CD4-positive, alpha-beta T cell treated with Interleukin-17A for 1 hour (primary cell): Measurements from ENCODE around the gene SRGAP3.

Experiments
- DNase-seq: peaks from one replicate; pipeline ENCODE4 v3.0.0-alpha.2; 2020

SRGAP3 gene

GRCh38 chr3:9198899-9199335 is 50.5 kb downstream of the SRGAP3 start:
- no peak for DNase-seq

- no peak for DNase-seq
Measured at GRCh38 chr3:9198261-9198660, 51.2 kb downstream of the SRGAP3 start.

DNA sequence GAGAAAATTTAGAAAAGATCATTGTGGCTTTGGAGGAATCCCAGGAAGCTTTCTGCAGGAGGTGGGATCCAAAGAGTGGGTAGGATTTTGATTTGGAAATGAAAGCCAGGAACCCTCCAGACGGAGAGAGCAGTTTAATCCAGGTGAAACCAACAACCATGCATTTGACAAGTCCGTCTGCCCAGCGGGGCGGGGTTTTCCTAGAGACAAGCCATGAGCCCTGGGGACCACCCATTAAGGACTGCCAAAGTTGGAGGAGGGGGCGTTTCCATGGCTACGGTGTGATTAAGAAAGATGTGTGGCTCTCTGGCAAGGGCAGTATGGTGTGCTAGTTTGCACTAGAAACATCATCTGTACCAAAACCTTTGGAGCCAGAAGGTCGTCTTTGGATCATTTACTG is 53.4 kb downstream of the SRGAP3 start:
- no peak for DNase-seq

DNA sequence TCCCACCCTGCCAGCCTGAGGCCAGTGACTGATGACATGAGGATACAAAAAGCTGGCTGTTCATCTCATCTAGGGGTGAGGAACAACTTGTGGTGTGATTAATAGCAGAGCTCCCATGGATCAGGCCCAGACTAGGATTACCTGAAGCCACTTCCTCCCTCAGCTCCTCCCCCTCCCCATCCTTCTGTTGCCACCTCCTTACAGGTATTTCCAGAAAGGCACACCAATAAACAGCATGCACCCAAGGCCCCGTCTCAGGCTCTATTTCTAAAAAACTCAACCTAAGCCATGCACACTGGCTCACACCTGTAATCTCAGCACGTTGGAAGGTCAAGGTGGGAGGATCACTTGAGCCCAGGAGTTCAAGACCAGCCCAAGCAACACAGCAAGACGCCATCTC is 54.1 kb downstream of the SRGAP3 start:
- no peak for DNase-seq

DNA sequence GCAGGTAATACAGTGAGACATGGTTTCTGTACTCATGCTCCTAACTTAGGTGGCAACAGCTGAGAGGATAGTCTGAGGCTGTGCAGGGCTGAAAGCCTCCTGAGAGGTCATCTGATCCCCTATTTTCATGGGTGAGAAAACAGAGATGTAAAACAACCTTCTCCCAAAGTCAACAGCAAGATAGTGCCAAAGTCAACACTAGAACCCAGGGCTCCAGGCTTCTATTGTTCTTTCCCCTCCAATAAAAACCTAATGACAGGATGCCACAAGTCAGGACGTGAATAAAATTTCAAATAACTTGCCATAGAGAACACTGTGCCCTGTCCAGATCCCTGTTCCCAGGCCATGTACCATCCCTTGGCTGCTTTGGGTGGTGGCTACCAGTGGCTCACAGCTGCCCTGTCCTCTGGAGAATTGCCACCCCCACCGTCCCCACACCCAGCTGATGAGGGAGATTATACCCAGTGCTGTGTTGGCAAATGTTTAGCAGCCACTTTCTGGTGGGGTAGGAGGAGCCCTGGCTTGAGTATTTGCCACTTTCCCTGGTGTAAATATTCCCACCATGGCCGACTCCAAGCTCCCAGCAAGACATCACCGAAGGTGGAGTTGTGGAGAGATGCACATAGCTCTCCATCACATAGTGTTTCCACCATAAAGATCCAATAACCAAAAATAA is 54.8 kb downstream of the SRGAP3 start:
- DNase-seq, result no peak

DNA sequence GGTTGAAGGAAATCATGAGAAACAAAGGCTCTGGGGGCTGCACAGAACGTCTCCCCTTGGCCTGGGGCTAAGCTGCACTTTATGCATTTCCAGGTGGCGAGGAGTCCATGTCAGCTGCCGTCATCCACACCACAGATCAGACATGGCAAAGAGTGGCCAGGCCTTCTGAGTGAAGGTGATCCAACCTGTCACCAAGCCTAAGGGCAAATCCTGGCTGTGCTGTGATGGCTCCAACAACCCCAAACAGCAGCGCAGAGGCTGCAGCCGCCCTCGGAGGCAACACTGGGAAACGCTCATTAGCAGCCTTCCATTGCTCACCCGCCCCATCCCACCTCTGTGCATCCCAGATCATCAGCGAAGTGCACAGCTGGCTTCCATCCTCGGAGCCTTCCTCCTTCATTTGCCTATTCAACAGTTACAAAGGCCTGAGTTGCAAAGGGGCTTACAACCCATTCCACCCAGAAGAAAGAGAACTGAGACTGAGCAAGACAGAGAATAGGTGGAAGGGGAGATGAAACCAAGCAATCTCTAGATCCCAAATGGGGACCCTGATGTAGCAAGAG is 55.7 kb downstream of the SRGAP3 start:
- no peak for DNase-seq

DNA sequence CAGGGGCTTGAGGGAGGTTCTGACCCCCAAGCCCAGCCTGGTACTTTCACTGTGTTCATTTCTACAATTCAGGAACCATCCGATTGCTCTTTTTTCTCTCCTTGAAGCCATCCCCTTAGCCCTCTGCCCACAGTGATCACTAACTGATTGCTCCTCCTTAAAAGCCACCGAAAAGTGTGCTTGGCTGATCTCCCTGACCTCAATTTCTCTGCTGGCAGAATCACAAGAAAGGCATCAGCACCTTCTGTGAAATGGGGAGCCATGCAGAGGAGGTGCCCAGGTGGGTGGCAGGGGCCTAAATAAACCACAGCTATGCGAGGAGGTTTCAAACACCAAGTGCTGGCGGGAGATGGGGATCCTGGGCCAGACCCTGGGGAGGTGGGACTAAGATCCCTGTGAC is 56.2 kb downstream of the SRGAP3 start:
- no peak for DNase-seq

GRCh38 chr3:9192248-9193025 is 57.0 kb downstream of the SRGAP3 start:
- DNase-seq, result no peak

GRCh38 chr3:9190276-9190675 is 59.2 kb downstream of the SRGAP3 start:
- DNase-seq, result no peak

- no peak for DNase-seq
Measured at GRCh38 chr3:9188583-9188982, 60.9 kb downstream of the SRGAP3 start.

DNA sequence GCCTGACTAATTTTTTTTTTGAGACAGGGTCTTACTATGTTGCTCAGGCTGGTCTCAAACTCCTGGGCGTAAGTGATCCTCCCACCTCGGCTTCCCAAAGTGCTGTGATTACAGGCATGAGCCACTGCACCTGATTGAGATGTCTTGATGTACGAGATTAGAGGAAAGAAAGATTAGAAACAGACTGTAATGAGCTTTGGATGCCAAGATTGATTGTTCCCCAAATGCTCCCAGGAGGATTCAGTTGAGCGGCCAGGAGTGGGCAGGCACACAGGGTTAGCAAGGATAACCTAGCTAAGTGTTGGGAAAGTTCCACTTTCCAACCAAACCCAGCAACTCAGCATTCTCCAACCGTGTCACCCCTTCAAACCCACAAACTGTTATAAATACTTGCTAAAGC is 63.7 kb downstream of the SRGAP3 start:
- DNase-seq, result no peak

- DNase-seq, result no peak
Measured at GRCh38 chr3:9185046-9185445, 64.4 kb downstream of the SRGAP3 start.

DNA sequence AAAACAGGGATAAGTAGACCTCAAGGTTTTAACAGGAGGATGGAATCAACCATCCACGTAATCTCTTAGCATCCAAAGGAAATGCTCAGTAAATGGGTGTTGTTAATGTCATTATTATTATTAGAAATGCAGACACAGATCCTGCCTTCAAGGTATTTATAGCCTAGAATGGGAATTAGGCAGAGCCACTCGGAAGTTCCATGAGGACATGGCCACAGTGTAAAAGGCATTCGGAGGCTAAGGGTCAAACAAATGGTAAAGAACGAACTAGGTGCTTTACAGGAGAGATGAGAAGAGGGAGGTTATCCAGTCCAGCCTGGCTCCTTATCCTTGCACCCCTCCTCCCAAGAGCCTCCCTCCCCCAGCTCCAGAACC is 65.0 kb downstream of the SRGAP3 start:
- no peak for DNase-seq

DNA sequence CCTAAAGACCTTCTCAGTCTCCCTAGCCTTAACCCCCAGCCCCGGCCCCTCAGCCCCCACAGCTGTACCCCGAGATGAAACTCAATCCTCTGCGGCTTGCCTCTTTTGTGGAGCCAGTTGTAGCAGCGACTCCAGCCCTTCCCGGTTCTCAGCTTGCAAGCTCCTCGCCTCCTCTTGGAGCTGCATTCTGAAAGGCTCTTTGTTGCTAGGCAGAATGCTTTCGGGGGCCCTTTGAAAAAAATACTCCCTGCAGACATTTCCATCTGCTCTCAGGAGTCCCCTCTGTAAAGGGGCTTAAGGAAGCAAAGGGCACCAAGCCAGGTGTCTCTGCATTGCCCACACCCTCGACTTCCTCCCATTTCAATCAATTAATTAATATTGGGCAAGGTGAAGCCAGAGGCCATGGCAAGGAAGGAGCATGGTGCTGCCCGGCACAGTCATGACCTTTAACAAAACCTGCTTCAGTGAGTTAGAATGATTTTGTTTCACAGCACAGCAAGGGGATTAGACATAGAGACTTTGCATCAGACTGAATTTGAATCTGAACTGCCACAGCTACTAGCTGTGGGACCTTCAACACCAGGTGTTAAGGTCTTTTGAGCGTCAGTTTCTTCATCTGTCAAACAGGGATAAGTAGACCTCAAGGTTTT is 65.5 kb downstream of the SRGAP3 start:
- DNase-seq, result no peak

DNA sequence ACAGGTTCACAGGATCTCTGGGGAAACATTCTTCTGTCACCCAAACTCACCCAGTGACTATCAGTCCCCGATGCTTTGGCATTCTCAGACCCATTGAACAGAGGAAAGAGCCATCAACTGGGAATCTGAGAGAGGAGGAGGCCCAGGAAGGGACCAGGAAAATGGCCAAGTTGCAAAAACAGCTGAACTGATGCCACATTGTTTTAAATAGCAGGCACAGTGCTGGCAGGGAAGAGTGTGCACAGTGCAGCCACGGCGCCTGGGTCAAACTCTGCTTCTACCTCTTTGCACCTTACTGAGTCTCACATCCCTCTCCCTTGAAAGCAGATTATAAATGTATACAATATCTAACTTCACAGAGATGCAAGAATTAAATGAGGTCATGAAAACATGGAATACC is 66.4 kb downstream of the SRGAP3 start:
- no peak for DNase-seq

- DNase-seq, result no peak
Measured at GRCh38 chr3:9180764-9181117, 68.7 kb downstream of the SRGAP3 start.

- peak; percentile 19 for DNase-seq
Measured at GRCh38 chr3:9179826-9180763, 69.4 kb downstream of the SRGAP3 start.

GRCh38 chr3:9178697-9179096 is 70.7 kb downstream of the SRGAP3 start:
- no peak for DNase-seq

- no peak for DNase-seq
Measured at GRCh38 chr3:9175421-9175820, 74.0 kb downstream of the SRGAP3 start.

- no peak for DNase-seq
Measured at GRCh38 chr3:9173445-9173844, 76.0 kb downstream of the SRGAP3 start.

DNA sequence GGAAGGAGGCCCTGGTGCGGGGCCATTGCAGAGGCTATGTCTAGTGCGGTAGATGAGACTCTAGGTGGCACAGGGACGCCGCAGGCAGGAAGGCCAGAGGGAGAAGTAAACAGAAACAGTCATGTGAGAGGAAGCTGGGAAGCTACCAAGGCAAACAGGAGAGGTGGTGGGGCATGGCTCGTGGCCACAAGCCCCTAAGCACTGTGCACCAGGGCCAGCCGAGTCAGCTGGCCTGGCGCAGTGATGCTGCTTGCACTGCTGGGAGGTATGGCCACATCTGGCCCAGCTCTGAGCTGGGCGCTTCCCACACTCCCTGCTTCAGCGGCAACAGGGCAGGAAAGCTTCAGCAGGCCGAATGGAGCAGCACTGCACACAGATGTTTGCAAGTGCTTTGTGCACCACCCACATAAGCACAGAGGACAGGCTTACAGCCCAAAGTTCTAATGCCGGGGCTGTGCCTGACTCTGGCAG is 76.6 kb downstream of the SRGAP3 start:
- no peak for DNase-seq

DNA sequence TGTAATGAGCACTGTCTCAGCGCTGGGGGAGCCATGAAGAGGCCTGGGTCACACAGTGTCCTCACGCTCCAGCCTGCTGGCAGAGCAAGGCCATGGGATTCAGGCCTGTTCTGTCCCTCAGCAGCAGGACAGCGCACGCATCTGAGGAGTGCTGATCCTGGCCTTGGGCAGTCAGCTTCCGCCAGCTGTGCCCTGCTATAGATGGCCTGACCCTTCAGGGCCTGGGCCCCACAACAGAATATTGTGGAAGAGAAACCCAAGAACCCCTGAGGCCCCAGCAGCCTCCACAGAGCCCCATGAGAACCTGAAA is 78.6 kb downstream of the SRGAP3 start:
- no peak for DNase-seq
